Thoracic aorta (tissue), 2 donors: ENCODE measurements around the gene TP63. TPM values are rescaled to one million over a fixed set of nuclear protein-coding genes. Genes with fewer than 3 reads are reported as not detected.

ENCODE experiments used
- ATAC-seq: fragments of 150-250 bp; one replicate; pipeline ENCODE4 v1.8.0; 2017; ENCODE audit warnings: low read depth; ENCODE audit not compliant: insufficient number of reproducible peaks, low FRiP score
- DNase-seq: peaks from one replicate; pipeline ENCODE4 v3.0.0-alpha.2; 2020; ENCODE audit warnings: low spot score
- H3K27ac ChIP-seq, 2 donors: fragments of 200-600 bp; sonication (generic); 1 replicate in 1 of 2; 2 replicates in 1 of 2; pipeline ENCODE4 v1.5.1; 2016; ENCODE audit warnings: mild to moderate bottlenecking in 2 of 2, moderate library complexity in 2 of 2
- H3K27me3 ChIP-seq: fragments of 200-600 bp; sonication (generic); replicated peaks from 2 replicates; pipeline ENCODE4 v1.6.0; 2016; ENCODE audit warnings: mild to moderate bottlenecking; ENCODE audit not compliant: insufficient read depth
- H3K36me3 ChIP-seq: fragments of 200-600 bp; sonication (generic); one replicate; pipeline ENCODE4 v1.5.1; 2016
- H3K4me1 ChIP-seq, 2 donors: fragments of 200-600 bp; sonication (generic); 1 replicate in 1 of 2; 2 replicates in 1 of 2; pipeline versions ENCODE4 v1.5.1 to v1.6.0; 2016; ENCODE audit warnings: low read depth in 2 of 2, mild to moderate bottlenecking in 1 of 2; ENCODE audit not compliant: control insufficient read depth in 1 of 2
- H3K4me3 ChIP-seq: fragments of 200-600 bp; sonication (generic); 2 replicates; pipeline ENCODE4 v1.5.1; 2016; ENCODE audit warnings: mild to moderate bottlenecking
- H3K9me3 ChIP-seq: fragments of 200-600 bp; sonication (generic); 2 replicates; pipeline ENCODE4 v1.5.1; 2016
- CTCF ChIP-seq: fragments of 200-600 bp; sonication (generic); IDR thresholded peaks from one replicate; pipeline ENCODE4 v1.5.1; 2019; ENCODE audit warnings: antibody characterized with exemption
- total RNA-seq, 2 donors: library from RNA; depleted of rRNA; stranded (reverse); fragments of >200 nt; gene quantifications; one replicate each; pipeline versions ENCODE4 v1.1.0 to v1.2.3, GENCODE V29; 2016

The TP63 gene
- total RNA-seq, 2 donors from 2014 or later, result 0.14 to 0.42 TPM

GRCh38 chr3:189632242-189632641, 1.1 kb downstream of the TP63 start:
- no peaks in the 10 kb centered on the region for H3K9me3 ChIP-seq
- no peaks in the 10 kb centered on the region for H3K36me3 ChIP-seq
- H3K27ac ChIP-seq, result no peak overlapping the region
- H3K4me3 ChIP-seq, result no peak overlapping the region
- H3K27me3 ChIP-seq, result no peaks in the 10 kb centered on the region
- no peak for TF ChIP-seq CTCF
- peaks cover 8 to 17% of the 10 kb centered on the region in 2 donors for H3K4me1 ChIP-seq
- ATAC-seq (no peak), DNase-seq (no peak)

- DNase-seq, result no peak
Observed at GRCh38 chr3:189635339-189635738, 4.2 kb downstream of the TP63 start.

GRCh38 chr3:189636048-189636447, 4.9 kb downstream of the TP63 start:
- Histone ChIP-seq H3K27ac (no peak overlapping the region), H3K27me3 (no peaks in the 10 kb centered on the region), H3K4me1 (peaks cover 0 to 2% of the 10 kb centered on the region in 2 donors), H3K9me3 (no peaks in the 10 kb centered on the region), H3K36me3 (no peaks in the 10 kb centered on the region), H3K4me3 (no peak overlapping the region)
- DNase-seq, result no peak
- no peak for ATAC-seq
- TF ChIP-seq CTCF, result no peak

More at GRCh38 chr3:189635339-189635738, 4.2 kb downstream of the TP63 start:
- Histone ChIP-seq H3K36me3 (no peaks in the 10 kb centered on the region), H3K9me3 (no peaks in the 10 kb centered on the region), H3K27me3 (no peaks in the 10 kb centered on the region), H3K4me1 (peaks cover under 1 to 9% of the 10 kb centered on the region in 2 donors), H3K4me3 (no peak overlapping the region), H3K27ac (no peak overlapping the region)
- no peak for ATAC-seq
- no peak for TF ChIP-seq CTCF

GRCh38 chr3:189637750-189638149, 6.6 kb downstream of the TP63 start:
- no peak overlapping the region for H3K27ac ChIP-seq
- H3K4me3 ChIP-seq, result no peak overlapping the region
- no peaks in the 10 kb centered on the region for H3K9me3 ChIP-seq
- no peaks in the 10 kb centered on the region for H3K27me3 ChIP-seq
- TF ChIP-seq CTCF, result no peak
- no peak for DNase-seq
- ATAC-seq, result no peak
- no peaks in the 10 kb centered on the region for H3K36me3 ChIP-seq
- no peaks in the 10 kb centered on the region for H3K4me1 ChIP-seq

GRCh38 chr3:189638276-189639031, 7.3 kb downstream of the TP63 start:
- TF ChIP-seq CTCF, result no peak
- Histone ChIP-seq H3K27me3 (no peaks in the 10 kb centered on the region), H3K4me3 (no peak overlapping the region), H3K4me1 (no peaks in the 10 kb centered on the region), H3K9me3 (no peaks in the 10 kb centered on the region), H3K27ac (no peak overlapping the region), H3K36me3 (no peaks in the 10 kb centered on the region)
- no peak for ATAC-seq
- no peak for DNase-seq
